ENCODE measurements around the gene FLYWCH2. TPM values are rescaled to one million over a fixed set of nuclear protein-coding genes. Genes with fewer than 3 reads are reported as not detected.

FLYWCH2 gene
- total and polyA plus RNA-seq, 9 of the 15 experiments (the other 6 are each of a cell fraction or from before 2014, with no cell fraction given): 0.70 to 55.5 (median 7.6) TPM

GRCh38 chr16:2835638-2836493, 47.1 kb upstream of the FLYWCH2 start (continued):
- TF ChIP-seq HMGXB4 (CRISPR knock-in tag; IDR thresholded peaks at IDR 0.05) (no peak), CREB1 (IDR thresholded peaks at IDR 0.05) (no peak), CREB1 (CRISPR knock-in tag; IDR thresholded peaks at IDR 0.05) (no peak), ZFP30 (CRISPR knock-in tag; IDR thresholded peaks at IDR 0.05; ENCODE audit: borderline replicate concordance) (no peak), ETS1 (conservative IDR thresholded peaks at IDR 0.05; ENCODE audit: control insufficient read depth, low read depth, low read length) (no peak), CBFA2T3 (IDR thresholded peaks at IDR 0.05) (peak; percentile 43; the same call in 1 of the 2 replicates), SRSF7 (optimal IDR thresholded peaks at IDR 0.05; ENCODE audit: low read depth, low read length) (no peak), ZNF655 (CRISPR knock-in tag; IDR thresholded peaks at IDR 0.05) (no peak), ZNF347 (CRISPR knock-in tag; IDR thresholded peaks at IDR 0.05; ENCODE audit: low read depth) (no peak), RBFOX2 (IDR thresholded peaks at IDR 0.05; ENCODE audit: low read depth, low read length) (no peak), CCAR2 (IDR thresholded peaks at IDR 0.05; ENCODE audit: low read depth, low read length) (no peak), ELF1 (tag; IDR thresholded peaks at IDR 0.05) (no peak), CBX5 (IDR thresholded peaks at IDR 0.05; ENCODE audit: borderline replicate concordance, low read depth) (no peak), RBM34 (IDR thresholded peaks at IDR 0.05; ENCODE audit: borderline replicate concordance, insufficient read depth, low read length) (no peak), ZNF695 (CRISPR knock-in tag; IDR thresholded peaks at IDR 0.05) (no peak), JUN (IDR thresholded peaks at IDR 0.05; ENCODE audit: borderline replicate concordance, low read depth, low read length) (peak; percentile 52; the same call in 1 of the 2 replicates), JUN (CRISPR knock-in tag; IDR thresholded peaks at IDR 0.05; ENCODE audit: borderline replicate concordance) (no peak), TEAD4 (IDR thresholded peaks at IDR 0.05; ENCODE audit: low read length) (peak; percentile 57; the same call in 1 of the 2 replicates), TEAD4 (CRISPR knock-in tag; IDR thresholded peaks at IDR 0.05; ENCODE audit: borderline replicate concordance) (no peak), STAT5B (CRISPR knock-in tag; IDR thresholded peaks at IDR 0.05) (no peak), ZNF24 (IDR thresholded peaks at IDR 0.05) (no peak), NR4A1 (CRISPR knock-in tag; IDR thresholded peaks at IDR 0.05) (no peak), NR4A1 (tag; IDR thresholded peaks at IDR 0.05) (no peak), ZFPM2 (CRISPR knock-in tag; IDR thresholded peaks at IDR 0.05) (no peak), ZNF253 (CRISPR knock-in tag; conservative IDR thresholded peaks at IDR 0.05) (no peak), MCM2 (IDR thresholded peaks at IDR 0.05; ENCODE audit: low read depth) (no peak)
